ENCODE results near the gene ZC3H12A. TPM values are rescaled to one million over a fixed set of nuclear protein-coding genes. Genes with fewer than 3 reads are reported as not detected.
"Not testable (repeated sequence)": the region's sequence is repeated elsewhere in the genome, so short reads cannot be mapped to it uniquely, and the experiment has no call there.

ZC3H12A gene
- total RNA-seq, 1 donor from 2014 or later: 11.3 TPM

DNA sequence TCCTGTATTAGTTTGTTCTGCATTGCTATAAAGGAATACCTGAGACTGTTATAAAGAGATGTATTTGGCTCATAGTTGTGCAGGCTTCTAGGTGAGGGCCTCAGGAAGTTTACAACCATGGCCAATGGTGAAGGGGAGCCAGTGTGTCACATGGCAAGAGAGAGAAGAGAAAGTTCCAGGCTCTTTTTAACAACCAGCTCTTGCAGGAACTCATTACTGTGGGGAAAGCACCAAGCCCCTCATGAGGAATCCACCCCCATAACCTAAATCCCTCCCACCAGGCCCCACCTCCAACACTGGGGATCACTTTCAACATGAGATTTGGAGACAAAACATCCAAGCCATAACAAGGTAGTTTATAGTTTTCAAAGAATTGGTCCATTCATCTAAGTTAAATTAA, 45.2 kb downstream of the ZC3H12A start:
- Mint-ChIP-seq H3K4me3 (ENCODE audit: unreplicated experiment) (no peak overlapping the region), H3K9me3 (ENCODE audit: unreplicated experiment) (no peaks in the 10 kb centered on the region), H3K4me1 (ENCODE audit: unreplicated experiment) (peaks cover 11% of the 10 kb centered on the region), H3K27ac (ENCODE audit: unreplicated experiment) (no peak overlapping the region), H3K27me3 (ENCODE audit: unreplicated experiment) (no peaks in the 10 kb centered on the region), H3K36me3 (ENCODE audit: unreplicated experiment) (no peaks in the 10 kb centered on the region)
- TF ChIP-seq, protein P1, sequence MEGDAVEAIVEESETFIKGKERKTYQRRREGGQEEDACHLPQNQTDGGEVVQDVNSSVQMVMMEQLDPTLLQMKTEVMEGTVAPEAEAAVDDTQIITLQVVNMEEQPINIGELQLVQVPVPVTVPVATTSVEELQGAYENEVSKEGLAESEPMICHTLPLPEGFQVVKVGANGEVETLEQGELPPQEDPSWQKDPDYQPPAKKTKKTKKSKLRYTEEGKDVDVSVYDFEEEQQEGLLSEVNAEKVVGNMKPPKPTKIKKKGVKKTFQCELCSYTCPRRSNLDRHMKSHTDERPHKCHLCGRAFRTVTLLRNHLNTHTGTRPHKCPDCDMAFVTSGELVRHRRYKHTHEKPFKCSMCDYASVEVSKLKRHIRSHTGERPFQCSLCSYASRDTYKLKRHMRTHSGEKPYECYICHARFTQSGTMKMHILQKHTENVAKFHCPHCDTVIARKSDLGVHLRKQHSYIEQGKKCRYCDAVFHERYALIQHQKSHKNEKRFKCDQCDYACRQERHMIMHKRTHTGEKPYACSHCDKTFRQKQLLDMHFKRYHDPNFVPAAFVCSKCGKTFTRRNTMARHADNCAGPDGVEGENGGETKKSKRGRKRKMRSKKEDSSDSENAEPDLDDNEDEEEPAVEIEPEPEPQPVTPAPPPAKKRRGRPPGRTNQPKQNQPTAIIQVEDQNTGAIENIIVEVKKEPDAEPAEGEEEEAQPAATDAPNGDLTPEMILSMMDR (IDR thresholded peaks at IDR 0.05): no peak
- DNase-seq (ENCODE audit: extremely low spot score, unreplicated experiment): no peak

- not testable (repeated sequence) for H3K36me3 Mint-ChIP-seq (ENCODE audit: unreplicated experiment); DNase-seq (ENCODE audit: extremely low spot score, unreplicated experiment); H3K27me3 Mint-ChIP-seq (ENCODE audit: unreplicated experiment); H3K4me1 Mint-ChIP-seq (ENCODE audit: unreplicated experiment); H3K9me3 Mint-ChIP-seq (ENCODE audit: unreplicated experiment); H3K4me3 Mint-ChIP-seq (ENCODE audit: unreplicated experiment); H3K27ac Mint-ChIP-seq (ENCODE audit: unreplicated experiment)
Measured at GRCh38 chr1:37529888-37530287, 55.5 kb downstream of the ZC3H12A start.

- not testable (repeated sequence) for H3K4me1 Mint-ChIP-seq (ENCODE audit: unreplicated experiment); H3K4me3 Mint-ChIP-seq (ENCODE audit: unreplicated experiment); H3K27me3 Mint-ChIP-seq (ENCODE audit: unreplicated experiment); H3K27ac Mint-ChIP-seq (ENCODE audit: unreplicated experiment); DNase-seq (ENCODE audit: extremely low spot score, unreplicated experiment); H3K9me3 Mint-ChIP-seq (ENCODE audit: unreplicated experiment)
- peaks cover 16% of the 10 kb centered on the region for H3K36me3 Mint-ChIP-seq (ENCODE audit: unreplicated experiment)
Measured at GRCh38 chr1:37532418-37533156, 58.2 kb downstream of the ZC3H12A start.

GRCh38 chr1:37533317-37534093, 59.1 kb downstream of the ZC3H12A start:
- H3K4me1 Mint-ChIP-seq (ENCODE audit: unreplicated experiment): peaks cover 8% of the 10 kb centered on the region
- peaks cover 2% of the 10 kb centered on the region for H3K27me3 Mint-ChIP-seq (ENCODE audit: unreplicated experiment)
- peaks cover 23% of the 10 kb centered on the region for H3K36me3 Mint-ChIP-seq (ENCODE audit: unreplicated experiment)
- DNase-seq (ENCODE audit: extremely low spot score, unreplicated experiment): peak; percentile 8
- H3K27ac Mint-ChIP-seq (ENCODE audit: unreplicated experiment): no peak overlapping the region
- H3K4me3 Mint-ChIP-seq (ENCODE audit: unreplicated experiment): no peak overlapping the region
- H3K9me3 Mint-ChIP-seq (ENCODE audit: unreplicated experiment): no peaks in the 10 kb centered on the region
- TF ChIP-seq, protein P1 (IDR thresholded peaks at IDR 0.05): no peak

Small RNA genes lying within 50 kb of the gene (microRNA-seq; reads per million reads assigned to microRNA genes)
- gene MIR5581 (ENCODE audit: unreplicated experiment): 2.7 reads per million
- not detected for gene MIR6732 (ENCODE audit: unreplicated experiment)

Other genes with a start within 250 kb of the ZC3H12A start
- 62.3 and 62.9 TPM in 2 replicates for gene MEAF6, start 40.2 kb downstream of the ZC3H12A start, total RNA-seq
- 16.1 and 22.4 TPM in 2 replicates for gene SNIP1, start 79.7 kb downstream of the ZC3H12A start, total RNA-seq
- gene DNALI1, start 82.4 kb downstream of the ZC3H12A start, total RNA-seq: 9.4 and 10.5 TPM in 2 replicates
- gene GNL2, start 121.4 kb downstream of the ZC3H12A start, total RNA-seq: 49.2 and 52.3 TPM in 2 replicates
- not detected in 2 replicates for gene RSPO1, start 160.3 kb downstream of the ZC3H12A start, total RNA-seq
- gene CDCA8, start 217.9 kb downstream of the ZC3H12A start, total RNA-seq: 7.6 and 7.7 TPM in 2 replicates

Measured in osteocyte (in vitro differentiated cells).